SH-SY5Y (cell line): ENCODE data around the gene PPP2R5B.

Experiments
- GATA2 ChIP-seq: IDR thresholded peaks from 2 replicates; pipeline ENCODE4 v1.6.1; 2011; ENCODE audit warnings: mild to moderate bottlenecking, low read depth, low read length
- GATA3 ChIP-seq: IDR thresholded peaks from 2 replicates; pipeline ENCODE4 v1.6.1; 2011; ENCODE audit warnings: low read depth, mild to moderate bottlenecking, low read length, moderate library complexity

GRCh38 chr11:64892838-64893193 is 31.7 kb upstream of the PPP2R5B start:
- no peak for TF ChIP-seq GATA3
- no peak for TF ChIP-seq GATA2
